Transverse colon (tissue), 4 donors: ENCODE results near the gene ZNF322.
A peak's percentile ranks its signal among the peaks of the same experiment; 100 is the strongest.

ENCODE experiments used
- CTCF ChIP-seq, 5 experiments: fragments of 200-600 bp in 3 of 5; fragments of 450-650 bp in 2 of 5; sonication (generic) in 3 of 5; IDR thresholded peaks; 1 replicate in 2 of 5; 2 replicates in 3 of 5; pipeline ENCODE4 v1.5.1; 2016 to 2017; ENCODE audit warnings: antibody characterized with exemption in 5 of 5, inconsistent platforms in 3 of 5, mild to moderate bottlenecking in 2 of 5, moderate library complexity in 1 of 5
- POLR2AphosphoS5 ChIP-seq, 3 donors: sonication (generic); formaldehyde crosslinking; IDR thresholded peaks; one replicate each; pipeline ENCODE4 v1.6.1; 2016; ENCODE audit warnings: antibody characterized with exemption in 3 of 3

- TF ChIP-seq POLR2AphosphoS5 (IDR thresholded peaks at IDR 0.05) = peak; percentile 50 to 75 (median 71)
- no peak for TF ChIP-seq CTCF (IDR thresholded peaks at IDR 0.05)
Observed at GRCh38 chr6:26659042-26659999, at the start of gene ZNF322.
